Measurements from ENCODE around the gene POR. TPM values are rescaled to one million over a fixed set of nuclear protein-coding genes. Genes with fewer than 3 reads are reported as not detected.

Gene POR
- total RNA-seq, 1 experiment from 2014 or later: 99.3 TPM

- no peaks in the 10 kb centered on the region for H3K4me1 ChIP-seq (ENCODE audit: insufficient read depth, low read length, poor library complexity, severe bottlenecking)
- DNase-seq (ENCODE audit: low spot score): no peak
- H3K9me3 ChIP-seq (ENCODE audit: low read depth, low read length, poor library complexity, severe bottlenecking): no peaks in the 10 kb centered on the region
- no TSS peak for BruUV-seq (replicated peaks)
- no peaks in the 10 kb centered on the region for H3K27me3 ChIP-seq (replicated peaks; ENCODE audit: insufficient read depth, low read depth, low read length, poor library complexity)
- ChIA-PET CTCF (no interaction called here), POLR2A (ENCODE audit: low non-redundant PET) (no interaction called here)
- H3K36me3 ChIP-seq (ENCODE audit: insufficient read depth, low read length, poor library complexity, severe bottlenecking): peaks cover 12% of the 10 kb centered on the region
- TF ChIP-seq CTCF (conservative IDR thresholded peaks at IDR 0.05; ENCODE audit: low read depth, low read length) (no peak), EZH2 (IDR thresholded peaks at IDR 0.05; ENCODE audit: borderline replicate concordance, low read depth, low read length, poor library complexity, severe bottlenecking) (no peak)
- intact Hi-C loops (cut with micrococcal nuclease; ENCODE audit: unreplicated experiment): no loop called here
- H3K4me3 ChIP-seq (ENCODE audit: low read depth, low read length, poor library complexity, severe bottlenecking): no peak overlapping the region
- H3K27ac ChIP-seq (ENCODE audit: low read depth, low read length, poor library complexity, severe bottlenecking): no peak overlapping the region
Measured at GRCh38 chr7:75977743-75978142, 62.8 kb downstream of the POR start.

GRCh38 chr7:75979759-75980429 lies 64.9 kb downstream of the POR start:
- POLR2A ChIA-PET (ENCODE audit: low non-redundant PET): no interaction called here
- TF ChIP-seq CTCF (conservative IDR thresholded peaks at IDR 0.05; ENCODE audit: low read depth, low read length): no peak
- TF ChIP-seq EZH2 (IDR thresholded peaks at IDR 0.05; ENCODE audit: borderline replicate concordance, low read depth, low read length, poor library complexity, severe bottlenecking): no peak
- no peaks in the 10 kb centered on the region for H3K4me1 ChIP-seq (ENCODE audit: insufficient read depth, low read length, poor library complexity, severe bottlenecking)
- no peak for DNase-seq (ENCODE audit: low spot score)
- H3K27me3 ChIP-seq (replicated peaks; ENCODE audit: insufficient read depth, low read depth, low read length, poor library complexity): no peaks in the 10 kb centered on the region
- peaks cover 22% of the 10 kb centered on the region for H3K36me3 ChIP-seq (ENCODE audit: insufficient read depth, low read length, poor library complexity, severe bottlenecking)
- no peak overlapping the region for H3K27ac ChIP-seq (ENCODE audit: low read depth, low read length, poor library complexity, severe bottlenecking)
- CTCF ChIA-PET: no interaction called here
- intact Hi-C loops (cut with micrococcal nuclease; ENCODE audit: unreplicated experiment): no loop called here
- BruUV-seq (replicated peaks): no TSS peak
- no peaks in the 10 kb centered on the region for H3K9me3 ChIP-seq (ENCODE audit: low read depth, low read length, poor library complexity, severe bottlenecking)
- H3K4me3 ChIP-seq (ENCODE audit: low read depth, low read length, poor library complexity, severe bottlenecking): no peak overlapping the region

GRCh38 chr7:75980430-75981202 lies 65.7 kb downstream of the POR start:
- POLR2A ChIA-PET (ENCODE audit: low non-redundant PET): no interaction called here
- H3K36me3 ChIP-seq (ENCODE audit: insufficient read depth, low read length, poor library complexity, severe bottlenecking): peaks cover 25% of the 10 kb centered on the region
- H3K4me1 ChIP-seq (ENCODE audit: insufficient read depth, low read length, poor library complexity, severe bottlenecking): no peaks in the 10 kb centered on the region
- intact Hi-C loops (cut with micrococcal nuclease; ENCODE audit: unreplicated experiment): no loop called here
- no peak for DNase-seq (ENCODE audit: low spot score)
- no peaks in the 10 kb centered on the region for H3K27me3 ChIP-seq (replicated peaks; ENCODE audit: insufficient read depth, low read depth, low read length, poor library complexity)
- no peaks in the 10 kb centered on the region for H3K9me3 ChIP-seq (ENCODE audit: low read depth, low read length, poor library complexity, severe bottlenecking)
- H3K27ac ChIP-seq (ENCODE audit: low read depth, low read length, poor library complexity, severe bottlenecking): no peak overlapping the region
- BruUV-seq (replicated peaks): no TSS peak
- no peak overlapping the region for H3K4me3 ChIP-seq (ENCODE audit: low read depth, low read length, poor library complexity, severe bottlenecking)
- CTCF ChIA-PET: no interaction called here
- TF ChIP-seq CTCF (conservative IDR thresholded peaks at IDR 0.05; ENCODE audit: low read depth, low read length) (no peak), EZH2 (IDR thresholded peaks at IDR 0.05; ENCODE audit: borderline replicate concordance, low read depth, low read length, poor library complexity, severe bottlenecking) (no peak)

All from A673 (cell line).